Subcutaneous adipose tissue (tissue), 4 donors: ENCODE measurements around the gene HDDC3. TPM values are rescaled to one million over a fixed set of nuclear protein-coding genes. Genes with fewer than 3 reads are reported as not detected.

Experiments
- CTCF ChIP-seq: fragments of 450-650 bp; IDR thresholded peaks from one replicate; pipeline ENCODE4 v1.5.1; 2016; ENCODE audit warnings: low read depth, mild to moderate bottlenecking, control low read depth, antibody characterized with exemption, moderate library complexity
- total RNA-seq, 4 donors: library from RNA; depleted of rRNA; stranded (reverse); fragments of >200 nt; gene quantifications; one replicate each; pipeline ENCODE4 v1.1.0, GENCODE V29; 2016

Gene HDDC3
- total RNA-seq, 4 donors from 2014 or later: 15.6 to 42.4 (median 17.1) TPM

DNA sequence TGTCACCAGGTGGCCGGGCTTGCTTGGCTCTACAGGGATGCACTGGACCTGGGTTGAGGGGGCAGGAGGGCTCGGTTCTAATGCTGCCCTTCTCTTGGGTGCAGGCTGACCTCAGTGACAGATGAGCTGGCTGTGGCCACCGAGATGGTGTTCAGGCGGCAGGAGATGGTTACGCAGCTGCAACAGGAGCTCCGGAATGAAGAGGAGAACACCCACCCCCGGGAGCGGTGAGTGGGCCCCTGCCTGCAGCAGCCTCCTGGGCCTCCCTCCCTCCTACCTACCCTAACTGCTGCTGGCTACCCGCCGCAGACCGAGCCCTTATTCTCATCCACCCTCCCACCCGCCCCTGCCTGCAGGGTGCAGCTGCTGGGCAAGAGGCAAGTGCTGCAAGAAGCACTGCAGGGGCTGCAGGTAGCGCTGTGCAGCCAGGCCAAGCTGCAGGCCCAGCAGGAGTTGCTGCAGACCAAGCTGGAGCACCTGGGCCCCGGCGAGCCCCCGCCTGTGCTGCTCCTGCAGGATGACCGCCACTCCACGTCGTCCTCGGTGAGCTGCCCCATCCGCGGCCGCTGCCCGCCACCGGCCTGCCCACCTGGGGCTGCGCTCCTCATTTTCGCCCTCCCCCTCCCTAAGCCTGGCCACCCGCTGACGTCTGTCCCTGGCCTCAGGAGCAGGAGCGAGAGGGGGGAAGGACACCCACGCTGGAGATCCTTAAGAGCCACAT lies 42.5 kb downstream of the HDDC3 start:
- TF ChIP-seq CTCF: no peak

DNA sequence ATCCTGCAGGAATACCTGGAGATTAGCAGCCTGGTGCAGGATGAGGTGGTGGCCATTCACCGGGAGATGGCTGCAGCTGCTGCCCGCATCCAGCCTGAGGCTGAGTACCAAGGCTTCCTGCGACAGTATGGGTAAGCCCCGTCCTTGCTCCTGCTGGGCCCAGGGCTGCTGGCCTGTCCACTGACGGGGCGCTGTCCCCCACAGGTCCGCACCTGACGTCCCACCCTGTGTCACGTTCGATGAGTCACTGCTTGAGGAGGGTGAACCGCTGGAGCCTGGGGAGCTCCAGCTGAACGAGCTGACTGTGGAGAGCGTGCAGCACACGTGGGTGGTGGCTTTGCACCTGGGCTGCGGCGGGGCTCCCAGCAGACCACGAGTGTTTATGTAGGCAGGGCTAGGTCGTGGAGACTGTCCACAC lies 43.0 kb downstream of the HDDC3 start:
- no peak for TF ChIP-seq CTCF

- no peak for TF ChIP-seq CTCF
Observed at GRCh38 chr15:90887037-90887481, 45.3 kb downstream of the HDDC3 start.

GRCh38 chr15:90886291-90886614 lies 46.1 kb downstream of the HDDC3 start:
- no peak for TF ChIP-seq CTCF

GRCh38 chr15:90885432-90886290 lies 46.7 kb downstream of the HDDC3 start:
- no peak for TF ChIP-seq CTCF

DNA sequence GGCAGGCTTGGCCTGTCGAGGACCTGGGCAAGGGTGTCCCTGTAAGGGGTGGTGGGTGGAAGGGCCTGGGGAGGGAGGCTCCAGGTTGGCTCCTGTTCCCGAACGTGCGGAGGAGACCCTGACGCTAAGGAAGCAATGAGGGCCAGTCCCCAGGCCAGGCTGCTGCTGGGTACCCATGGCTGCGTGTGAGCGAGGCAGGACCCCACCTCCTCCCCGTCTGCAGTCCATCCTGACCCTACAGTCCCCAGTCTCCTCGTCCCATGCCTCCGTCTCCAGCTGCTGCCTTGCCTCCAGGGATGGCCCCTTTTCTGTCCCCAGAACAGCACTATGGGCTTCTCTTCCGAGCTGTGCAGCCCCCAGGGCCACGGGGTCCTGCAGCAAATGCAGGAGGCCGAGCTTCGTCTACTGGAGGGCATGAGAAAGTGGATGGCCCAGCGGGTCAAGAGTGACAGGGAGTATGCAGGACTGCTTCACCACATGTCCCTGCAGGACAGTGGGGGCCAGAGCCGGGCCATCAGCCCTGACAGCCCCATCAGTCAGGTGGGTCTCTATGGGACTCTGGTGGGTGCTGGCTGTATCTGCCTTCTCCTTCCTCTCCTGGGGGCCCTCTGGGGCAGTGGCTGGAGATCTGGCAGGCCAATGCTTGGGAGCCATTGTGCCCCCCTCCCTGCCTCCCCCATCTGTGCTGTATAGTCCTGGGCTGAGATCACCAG lies 47.5 kb downstream of the HDDC3 start:
- no peak for TF ChIP-seq CTCF
